Effector memory CD4-positive, alpha-beta T cell (primary cell): Measurements from ENCODE around the gene GPATCH2L.

Source experiments
- DNase-seq, 3 donors: peaks; one replicate each; pipeline ENCODE4 v3.0.0-alpha.2; 2020
- H3K27ac ChIP-seq: 2 replicates; pipeline ENCODE4 v1.7.0; 2013; ENCODE audit warnings: mild to moderate bottlenecking, low read length, moderate library complexity; ENCODE audit not compliant: insufficient read depth, poor library complexity, severe bottlenecking
- H3K27me3 ChIP-seq: replicated peaks from 2 replicates; pipeline ENCODE4 v1.7.0; 2013; ENCODE audit warnings: mild to moderate bottlenecking, low read length; ENCODE audit not compliant: insufficient read depth, control insufficient read depth, poor library complexity, severe bottlenecking
- H3K36me3 ChIP-seq: 2 replicates; pipeline ENCODE4 v1.7.0; 2013; ENCODE audit warnings: mild to moderate bottlenecking, low read length, moderate library complexity; ENCODE audit not compliant: control insufficient read depth, insufficient read depth
- H3K4me1 ChIP-seq: 2 replicates; pipeline ENCODE4 v1.7.0; 2013; ENCODE audit warnings: low read length, mild to moderate bottlenecking; ENCODE audit not compliant: control insufficient read depth, insufficient read depth, poor library complexity, severe bottlenecking
- H3K4me3 ChIP-seq: 2 replicates; pipeline ENCODE4 v1.7.0; 2013; ENCODE audit warnings: low read length, low read depth, mild to moderate bottlenecking; ENCODE audit not compliant: insufficient read depth, poor library complexity, severe bottlenecking
- H3K9me3 ChIP-seq: 2 replicates; pipeline ENCODE4 v1.7.0; 2013; ENCODE audit warnings: mild to moderate bottlenecking, low read length, moderate library complexity; ENCODE audit not compliant: control insufficient read depth

The GPATCH2L gene

GRCh38 chr14:76195003-76195402 lies 43.3 kb downstream of the GPATCH2L start:
- no peak overlapping the region for H3K27ac ChIP-seq
- no peaks in the 10 kb centered on the region for H3K9me3 ChIP-seq
- H3K4me1 ChIP-seq = no peaks in the 10 kb centered on the region
- DNase-seq = no peak
- no peak overlapping the region for H3K4me3 ChIP-seq
- peaks cover 62% of the 10 kb centered on the region for H3K36me3 ChIP-seq
- no peaks in the 10 kb centered on the region for H3K27me3 ChIP-seq

- H3K36me3 ChIP-seq = peaks cover 78% of the 10 kb centered on the region
Observed at GRCh38 chr14:76196980-76197695, 45.4 kb downstream of the GPATCH2L start.

GRCh38 chr14:76201162-76201561 lies 49.4 kb downstream of the GPATCH2L start:
- no peaks in the 10 kb centered on the region for H3K27me3 ChIP-seq
- H3K4me1 ChIP-seq = no peaks in the 10 kb centered on the region
- no peaks in the 10 kb centered on the region for H3K9me3 ChIP-seq
- no peak overlapping the region for H3K27ac ChIP-seq
- no peak overlapping the region for H3K4me3 ChIP-seq
- DNase-seq = no peak
- H3K36me3 ChIP-seq = peaks cover 51% of the 10 kb centered on the region

More at GRCh38 chr14:76196980-76197695, 45.4 kb downstream of the GPATCH2L start:
- Histone ChIP-seq H3K27me3 (no peaks in the 10 kb centered on the region), H3K4me1 (no peaks in the 10 kb centered on the region), H3K4me3 (no peak overlapping the region), H3K27ac (no peak overlapping the region), H3K9me3 (no peaks in the 10 kb centered on the region)
- DNase-seq = no peak

GRCh38 chr14:76203086-76204001 lies 51.6 kb downstream of the GPATCH2L start:
- H3K27me3 ChIP-seq = no peaks in the 10 kb centered on the region
- no peak for DNase-seq
- no peak overlapping the region for H3K4me3 ChIP-seq
- no peaks in the 10 kb centered on the region for H3K9me3 ChIP-seq
- H3K36me3 ChIP-seq = peaks cover 31% of the 10 kb centered on the region
- no peaks in the 10 kb centered on the region for H3K4me1 ChIP-seq
- H3K27ac ChIP-seq = no peak overlapping the region

- peaks cover 22% of the 10 kb centered on the region for H3K36me3 ChIP-seq
- H3K4me3 ChIP-seq = no peak overlapping the region
- no peak overlapping the region for H3K27ac ChIP-seq
- no peak for DNase-seq
- H3K9me3 ChIP-seq = no peaks in the 10 kb centered on the region
- no peaks in the 10 kb centered on the region for H3K27me3 ChIP-seq
- no peaks in the 10 kb centered on the region for H3K4me1 ChIP-seq
Observed at GRCh38 chr14:76204461-76205230, 52.9 kb downstream of the GPATCH2L start.

- Histone ChIP-seq H3K27ac (no peak overlapping the region), H3K4me1 (no peaks in the 10 kb centered on the region), H3K27me3 (no peaks in the 10 kb centered on the region), H3K36me3 (peaks cover 19% of the 10 kb centered on the region), H3K9me3 (no peaks in the 10 kb centered on the region), H3K4me3 (no peak overlapping the region)
- no peak for DNase-seq
Observed at GRCh38 chr14:76205708-76206107, 54.0 kb downstream of the GPATCH2L start.

- no peaks in the 10 kb centered on the region for H3K27me3 ChIP-seq
- H3K4me1 ChIP-seq = no peaks in the 10 kb centered on the region
- H3K27ac ChIP-seq = no peak overlapping the region
- no peak for DNase-seq
- no peaks in the 10 kb centered on the region for H3K9me3 ChIP-seq
- H3K4me3 ChIP-seq = no peak overlapping the region
- no peaks in the 10 kb centered on the region for H3K36me3 ChIP-seq
Observed at GRCh38 chr14:76208340-76208739, 56.6 kb downstream of the GPATCH2L start.

- DNase-seq = no peak
- H3K4me3 ChIP-seq = no peak overlapping the region
- H3K27ac ChIP-seq = no peak overlapping the region
- no peaks in the 10 kb centered on the region for H3K9me3 ChIP-seq
- no peaks in the 10 kb centered on the region for H3K36me3 ChIP-seq
- no peaks in the 10 kb centered on the region for H3K4me1 ChIP-seq
- no peaks in the 10 kb centered on the region for H3K27me3 ChIP-seq
Observed at GRCh38 chr14:76212242-76212641, 60.5 kb downstream of the GPATCH2L start.

- H3K4me1 ChIP-seq = no peaks in the 10 kb centered on the region
- no peak overlapping the region for H3K4me3 ChIP-seq
- H3K36me3 ChIP-seq = no peaks in the 10 kb centered on the region
- H3K27me3 ChIP-seq = no peaks in the 10 kb centered on the region
- H3K27ac ChIP-seq = no peak overlapping the region
- DNase-seq = no peak
- H3K9me3 ChIP-seq = no peaks in the 10 kb centered on the region
Observed at GRCh38 chr14:76217179-76217578, 65.5 kb downstream of the GPATCH2L start.
